ENCODE data around the gene PLCB4.
"Not testable (repeated sequence)": the region's sequence is repeated elsewhere in the genome, so short reads cannot be mapped to it uniquely, and the experiment has no call there.

PLCB4 gene

DNA sequence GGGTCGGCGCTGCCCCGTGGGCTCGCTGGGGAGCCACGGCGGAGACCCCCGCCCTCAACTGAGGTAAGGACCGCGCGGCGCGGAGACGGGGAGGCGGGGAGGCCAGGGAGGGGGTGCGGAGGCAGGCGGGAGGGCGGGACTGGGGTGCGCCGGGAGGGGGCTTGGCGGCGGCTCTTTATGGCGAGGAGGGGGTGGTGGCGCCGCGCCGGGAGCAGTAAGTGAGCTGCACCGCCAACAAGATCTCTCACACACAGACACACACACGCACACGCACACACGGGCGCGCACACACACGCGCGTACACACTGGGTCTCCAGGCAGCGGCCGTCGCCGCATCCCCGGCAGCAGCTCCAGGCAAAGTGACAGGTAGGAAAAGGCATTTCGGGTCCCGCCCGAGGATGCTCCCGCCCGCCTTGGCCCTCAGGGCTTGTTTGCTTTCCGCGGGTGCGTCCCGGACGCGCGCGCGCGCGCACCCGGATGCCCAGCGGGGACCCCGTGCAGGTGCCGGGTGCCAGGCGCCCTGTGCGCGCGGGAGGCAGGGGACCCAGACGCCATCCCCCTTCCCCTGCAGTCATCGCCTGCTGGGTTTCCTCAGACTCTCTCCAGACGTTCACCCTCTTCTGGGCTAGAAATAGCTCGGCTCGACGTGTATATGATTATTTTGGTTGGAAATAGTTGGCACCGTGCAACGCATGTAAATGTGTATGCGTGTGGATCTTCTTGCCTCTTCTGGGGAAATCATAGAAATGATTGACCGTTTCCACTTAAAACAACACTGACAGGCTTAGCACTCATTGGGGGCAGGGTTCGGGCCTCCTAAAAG is at the start of gene PLCB4:
TSS of gene PLCB4 (plus strand) at position 247 of the 823 bp plus-strand sequence. CDS start 238,728 bp downstream, outside the sequence.
- DNase-seq (ENCODE audit: low read depth in 1 of 2, low spot score in 1 of 2), result no peak

DNA sequence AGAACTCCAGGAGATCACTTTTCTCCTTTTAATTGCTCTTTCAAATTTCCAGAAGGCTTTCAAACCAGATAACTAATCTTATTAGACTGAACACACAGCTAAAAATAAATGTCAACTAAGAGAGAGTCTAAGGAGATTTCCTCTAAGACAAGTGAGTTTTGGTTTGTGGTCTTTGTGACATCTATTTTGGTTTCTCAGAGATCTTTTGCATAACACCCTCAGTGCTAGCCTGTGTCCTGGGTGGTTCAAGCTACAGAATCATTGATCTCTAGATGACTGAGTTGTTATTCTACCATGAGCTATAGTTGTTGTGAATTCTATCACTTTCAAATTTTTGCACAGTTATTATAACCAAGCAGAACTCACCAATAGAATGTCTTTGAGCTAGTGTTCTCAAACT is 49.1 kb upstream of the PLCB4 start:
- DNase-seq (ENCODE audit: low read depth in 1 of 2, low spot score in 1 of 2), result no peak

DNA sequence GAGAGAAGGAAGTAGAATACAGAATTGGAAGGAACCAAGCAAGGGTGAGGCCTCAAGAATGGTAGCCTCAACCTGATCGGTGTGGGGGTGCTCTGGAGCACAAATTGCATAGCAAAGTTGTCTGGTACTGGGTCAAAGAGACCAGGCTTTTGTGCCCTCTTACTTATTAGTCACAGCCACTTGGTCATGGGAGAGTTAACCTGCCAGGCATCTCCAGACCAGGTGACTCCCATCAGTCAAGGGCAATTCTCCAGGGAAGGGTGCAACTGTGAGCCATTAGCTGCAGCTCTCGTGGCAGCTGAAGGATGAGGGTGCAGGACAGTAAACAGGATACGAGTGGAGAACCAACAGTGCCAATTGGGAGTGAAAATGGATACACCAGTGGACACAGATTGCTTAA is 47.7 kb upstream of the PLCB4 start:
- DNase-seq (ENCODE audit: low read depth in 1 of 2, low spot score in 1 of 2), result no peak

DNA sequence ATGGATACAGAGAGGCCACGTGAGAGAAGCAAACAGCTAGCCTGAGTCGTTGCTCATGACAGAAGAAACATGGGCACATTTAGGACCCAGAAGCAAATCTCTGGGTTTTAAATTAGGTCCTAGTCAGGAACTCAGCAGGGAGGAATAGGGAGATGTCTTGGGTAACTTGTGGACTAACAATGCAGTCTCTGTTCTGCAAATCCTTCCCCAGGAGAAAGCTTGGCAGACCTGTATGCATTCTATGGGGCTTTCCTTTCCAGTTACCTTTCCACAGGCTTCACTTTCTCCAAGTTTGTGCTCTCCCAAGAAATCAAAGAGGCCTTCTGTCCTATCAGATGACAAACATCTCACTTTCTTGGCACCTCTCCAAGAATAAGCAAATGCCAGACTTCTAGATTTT is 47.2 kb upstream of the PLCB4 start:
- DNase-seq (ENCODE audit: low read depth in 1 of 2, low spot score in 1 of 2), result no peak

DNA sequence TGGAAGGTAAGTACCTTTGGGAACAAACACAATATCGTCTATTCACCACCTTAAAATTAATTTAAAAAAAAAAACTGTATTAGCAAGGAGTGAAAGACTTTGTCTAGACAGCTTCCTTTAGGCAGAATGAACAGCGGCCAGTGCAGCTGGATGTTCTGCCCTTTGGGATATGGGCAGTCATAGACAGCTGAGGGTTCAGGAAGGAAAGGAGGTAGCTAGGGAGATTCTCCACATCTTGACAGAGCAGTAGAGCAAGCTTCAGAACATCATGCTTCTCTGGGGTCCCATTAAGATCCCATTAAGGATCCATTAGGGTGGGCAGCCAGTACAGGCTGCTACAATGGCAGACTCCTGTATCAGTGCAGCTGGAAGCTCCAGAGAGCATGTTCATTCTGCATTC is 46.5 kb upstream of the PLCB4 start:
- DNase-seq (ENCODE audit: low read depth in 1 of 2, low spot score in 1 of 2), result no peak

DNA sequence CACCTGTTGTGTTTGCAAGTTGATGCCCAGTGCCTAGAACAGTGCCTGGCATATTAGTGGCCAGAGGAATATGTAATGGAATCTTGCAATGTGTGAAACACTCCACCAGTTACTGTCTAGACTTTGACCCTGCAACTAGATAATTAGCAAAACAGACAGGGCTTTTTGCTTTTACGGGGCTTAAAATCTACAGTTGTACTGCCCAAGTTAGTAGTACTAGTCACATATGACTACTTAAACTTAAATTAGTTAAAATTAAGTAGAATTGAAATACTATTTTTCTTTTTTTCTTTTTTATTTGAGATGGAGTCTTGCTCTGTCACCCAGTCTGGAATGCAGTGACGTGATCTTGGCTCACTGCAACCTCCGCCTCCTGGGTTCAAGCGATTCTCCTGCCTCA is 44.3 kb upstream of the PLCB4 start:
- DNase-seq (ENCODE audit: low read depth in 1 of 2, low spot score in 1 of 2), result no peak

DNA sequence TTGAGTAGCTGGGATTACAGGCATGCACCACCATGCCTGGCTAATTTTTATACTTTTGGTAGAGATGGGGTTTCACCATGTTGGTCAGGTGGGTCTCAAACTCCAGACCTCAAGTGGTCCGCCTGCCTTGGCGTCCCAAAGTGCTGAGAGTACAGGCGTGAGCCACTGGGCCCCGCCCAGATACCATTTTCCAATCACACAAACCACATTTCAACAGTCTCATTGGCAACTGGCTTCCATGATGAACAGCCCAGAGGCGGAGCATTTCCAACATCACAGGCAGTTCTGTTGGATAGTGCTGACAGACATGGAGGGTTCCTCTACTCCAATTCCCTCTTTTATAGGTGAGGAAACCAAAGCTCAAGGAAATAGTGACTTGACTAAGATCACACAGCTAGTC is 43.9 kb upstream of the PLCB4 start:
- no peak for DNase-seq (ENCODE audit: low read depth in 1 of 2, low spot score in 1 of 2)

DNA sequence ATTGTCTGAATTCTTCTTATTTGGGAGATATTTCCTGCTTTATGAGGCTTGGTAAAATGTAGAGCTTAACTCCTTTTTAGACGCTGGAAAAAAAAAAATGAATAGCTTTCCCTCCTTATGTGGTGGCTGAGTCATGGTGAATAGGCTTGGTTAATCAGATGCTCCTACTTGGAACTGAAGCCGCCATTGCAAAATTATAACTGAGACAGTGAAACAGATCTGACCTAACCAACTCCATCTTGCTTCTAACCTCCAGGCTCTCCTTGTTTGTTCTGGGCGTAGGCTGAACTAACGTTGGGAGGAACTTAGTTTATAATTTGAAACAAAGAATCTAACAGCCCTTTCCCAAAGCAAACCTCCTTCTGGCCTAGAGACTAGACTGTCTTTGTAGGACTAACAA is 43.2 kb upstream of the PLCB4 start:
- no peak for DNase-seq (ENCODE audit: low read depth in 1 of 2, low spot score in 1 of 2)

DNA sequence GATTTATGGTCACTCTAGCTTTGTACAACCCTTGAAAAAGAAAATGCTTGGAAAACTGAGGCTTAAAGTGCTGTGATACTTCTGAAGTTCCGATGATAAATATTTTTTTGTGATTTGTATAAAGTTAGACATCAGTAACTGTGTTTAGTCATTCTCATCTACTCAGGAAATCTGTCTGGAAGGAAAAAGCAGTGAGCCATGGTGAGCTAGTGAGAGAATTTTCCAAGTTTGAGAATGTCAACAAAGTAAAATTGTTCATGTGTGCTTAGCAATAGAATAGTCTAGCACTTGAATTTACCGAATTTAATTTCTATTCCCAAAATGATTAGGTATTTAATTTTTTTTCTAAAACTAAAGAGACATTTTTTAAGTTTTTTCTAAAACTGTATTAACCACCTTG is 41.3 kb upstream of the PLCB4 start:
- DNase-seq (ENCODE audit: low read depth in 1 of 2, low spot score in 1 of 2), result no peak

DNA sequence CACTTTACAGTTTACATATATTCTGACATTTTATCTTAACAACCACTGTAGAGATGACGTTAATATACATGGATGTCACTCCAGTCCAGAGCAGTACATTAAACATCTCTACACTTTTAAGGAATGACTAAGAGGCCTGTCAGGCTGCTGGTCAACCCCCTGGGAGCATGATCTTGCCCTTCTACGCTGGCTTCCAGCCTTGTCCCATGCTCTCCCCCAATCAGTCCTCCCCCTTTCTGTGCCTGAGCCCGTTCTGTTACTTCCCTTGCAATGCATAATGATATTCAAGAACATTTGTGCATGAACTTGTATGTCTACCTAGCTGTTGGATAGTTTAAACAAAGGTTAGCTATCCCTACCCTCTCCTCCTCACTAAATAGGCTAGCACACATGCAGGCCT is 40.5 kb upstream of the PLCB4 start:
- DNase-seq (ENCODE audit: low read depth in 1 of 2, low spot score in 1 of 2), result no peak

DNA sequence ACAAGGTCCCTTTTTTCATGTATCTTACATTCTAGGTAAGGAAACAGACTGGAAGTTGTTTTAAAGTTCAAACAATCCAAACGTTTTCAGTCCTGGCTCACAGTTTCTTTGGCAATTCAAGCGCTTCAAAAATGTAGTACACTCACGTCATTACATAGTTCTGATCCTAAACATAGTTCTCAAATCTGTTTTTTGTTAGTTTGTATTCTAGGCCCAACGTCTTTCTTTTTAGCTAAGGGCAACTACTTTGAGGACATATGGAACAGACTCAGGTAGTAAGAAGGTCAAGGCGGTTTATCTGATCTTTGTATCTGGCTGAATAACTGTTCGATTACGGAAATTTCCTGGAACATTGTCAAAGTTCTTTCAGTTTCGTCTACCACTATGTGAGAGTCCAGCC is 36.9 kb upstream of the PLCB4 start:
- DNase-seq (ENCODE audit: low read depth in 1 of 2, low spot score in 1 of 2), result no peak

DNA sequence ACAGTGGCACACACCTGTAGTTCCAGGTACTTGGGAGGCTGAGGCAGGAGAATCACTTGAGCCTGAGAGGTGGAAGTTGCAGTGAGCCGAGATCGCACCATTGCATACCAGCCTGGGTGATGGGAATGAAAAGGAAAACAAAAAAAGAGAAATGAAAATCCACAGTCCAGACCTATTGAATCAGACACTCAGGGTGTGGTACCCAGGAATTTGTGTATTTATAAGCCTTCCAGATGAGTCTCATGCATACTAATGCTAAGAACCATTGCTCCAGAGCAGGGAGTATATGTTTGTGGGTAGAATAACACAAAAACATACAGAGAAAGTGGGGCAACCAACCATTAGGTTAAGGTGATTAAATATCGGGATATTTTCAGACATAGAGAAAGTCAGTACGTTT is 36.1 kb upstream of the PLCB4 start:
- DNase-seq (ENCODE audit: low read depth in 1 of 2, low spot score in 1 of 2), result no peak

DNA sequence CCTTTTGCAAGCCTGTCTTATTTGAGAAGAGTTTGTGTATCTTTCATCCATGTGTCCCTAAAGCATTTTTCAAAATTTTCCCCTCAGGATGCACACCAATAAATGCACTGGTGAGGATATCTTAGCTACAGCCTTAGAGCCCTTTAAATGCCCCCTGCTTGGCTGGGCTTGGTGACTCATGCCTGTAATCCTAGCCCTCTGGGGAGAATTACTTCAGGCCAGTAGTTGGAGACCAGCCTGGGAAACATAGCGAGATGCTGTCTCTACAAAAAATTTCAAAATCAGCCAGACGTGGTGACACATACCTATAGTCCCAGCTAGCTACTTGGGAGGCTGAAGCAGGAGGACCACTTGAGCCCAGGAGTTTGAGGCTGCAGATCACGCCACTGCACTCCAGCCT is 33.8 kb upstream of the PLCB4 start:
- no peak for DNase-seq (ENCODE audit: low read depth in 1 of 2, low spot score in 1 of 2)

DNA sequence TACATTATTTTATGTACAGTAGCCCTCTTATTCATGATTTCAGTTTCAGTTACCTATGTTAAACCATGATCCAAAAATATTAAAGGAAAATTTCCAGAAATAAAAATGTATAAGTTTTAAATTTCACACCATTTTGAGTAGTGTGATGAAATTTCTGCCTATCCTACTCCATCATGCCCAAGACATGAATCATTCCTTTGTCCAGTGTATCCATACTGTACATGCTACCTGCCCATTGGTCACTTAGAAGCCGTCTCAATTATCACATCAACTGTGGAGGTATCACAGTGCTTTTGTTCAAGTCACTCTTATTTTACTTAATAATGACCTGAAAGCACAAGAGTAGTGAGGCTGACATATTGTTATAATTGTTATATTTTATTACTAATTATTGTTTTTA is 32.3 kb upstream of the PLCB4 start:
- DNase-seq (ENCODE audit: low read depth in 1 of 2, low spot score in 1 of 2), result no peak

DNA sequence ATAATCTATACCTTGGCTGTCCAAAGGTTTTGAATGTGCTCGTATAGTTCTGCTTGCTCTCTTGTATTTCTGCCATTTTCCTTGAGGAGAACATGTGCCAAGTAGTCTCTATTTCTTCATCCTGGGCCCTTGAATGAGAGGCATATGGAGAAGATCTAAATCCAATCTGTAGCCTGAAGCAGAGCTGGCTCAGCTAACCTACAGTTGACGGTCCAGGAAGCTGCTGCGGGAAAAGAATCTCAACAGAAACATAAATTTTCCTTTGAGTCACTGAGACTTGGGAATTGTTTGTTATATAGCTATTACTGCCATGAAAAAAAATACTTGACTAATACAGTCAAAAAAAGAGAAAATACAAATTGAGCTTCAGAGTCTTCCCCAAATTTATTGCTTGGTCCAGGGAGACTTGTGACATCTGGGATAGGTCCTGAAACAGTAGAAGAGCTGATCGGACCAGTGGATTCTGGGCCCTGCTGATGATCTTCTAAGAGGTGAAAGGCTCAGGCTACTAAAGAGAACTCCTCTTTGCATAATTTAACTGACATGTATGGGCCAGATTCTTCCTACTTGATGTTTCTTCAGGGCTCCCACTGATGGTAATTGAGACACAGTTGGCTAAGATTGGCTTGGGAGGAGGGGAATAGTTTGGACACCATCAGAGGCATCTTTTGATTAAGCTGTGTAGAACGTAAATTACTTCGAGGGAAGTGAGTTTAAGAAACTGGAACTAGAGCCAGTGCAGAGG is 29.9 kb upstream of the PLCB4 start:
- DNase-seq (ENCODE audit: low read depth in 1 of 2, low spot score in 1 of 2), result no peak

DNA sequence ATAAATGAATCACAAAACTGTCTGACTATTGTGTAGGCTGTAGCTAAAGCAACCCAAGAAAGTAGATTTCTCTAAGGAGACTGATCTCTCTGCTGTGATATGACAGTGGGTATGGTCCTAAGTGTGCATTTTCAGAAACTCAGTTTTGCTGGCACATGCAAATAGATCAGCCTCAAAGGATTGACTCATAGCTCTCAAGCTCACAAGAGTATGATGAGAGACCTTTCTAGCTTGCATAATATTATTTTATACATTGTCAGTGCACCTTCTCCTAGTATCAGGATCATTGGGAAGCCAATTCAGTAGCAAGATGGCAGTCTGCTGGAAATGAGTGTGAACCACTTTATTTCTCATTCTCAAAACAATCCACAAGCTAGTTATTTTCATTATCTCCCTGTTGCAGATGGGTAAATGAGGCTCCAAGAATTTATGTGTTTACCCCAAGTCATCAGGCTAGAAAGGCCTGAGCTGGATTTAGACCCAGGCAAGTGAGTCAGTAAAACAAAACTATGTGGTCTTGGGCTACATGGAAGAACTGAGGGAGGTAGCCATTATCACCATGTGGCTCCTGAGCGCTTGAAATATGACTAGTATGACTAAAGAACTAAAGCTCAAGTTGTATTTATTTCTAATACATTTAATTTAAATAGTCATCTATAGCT is 27.9 kb upstream of the PLCB4 start:
- no peak for DNase-seq (ENCODE audit: low read depth in 1 of 2, low spot score in 1 of 2)

DNA sequence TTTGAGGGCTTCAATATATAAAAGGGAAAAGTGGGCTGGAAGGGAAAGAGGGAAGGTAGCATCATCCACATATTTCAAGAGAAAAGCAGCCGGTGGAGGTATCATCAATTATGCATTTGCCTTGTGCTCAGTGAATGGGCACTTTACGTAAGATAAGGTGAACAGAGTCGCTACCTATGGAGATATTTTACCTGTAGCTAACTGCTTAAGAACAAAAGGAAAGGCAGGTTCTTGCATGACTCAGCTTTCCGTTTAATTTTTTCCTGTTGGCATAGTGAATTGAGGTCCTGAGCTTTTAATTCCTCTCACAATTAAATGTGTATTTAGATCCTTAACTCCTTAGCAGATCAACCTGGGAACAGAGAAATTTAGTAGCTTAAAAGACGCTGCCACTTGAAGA is 25.5 kb upstream of the PLCB4 start:
- no peak for DNase-seq (ENCODE audit: low read depth in 1 of 2, low spot score in 1 of 2)

DNA sequence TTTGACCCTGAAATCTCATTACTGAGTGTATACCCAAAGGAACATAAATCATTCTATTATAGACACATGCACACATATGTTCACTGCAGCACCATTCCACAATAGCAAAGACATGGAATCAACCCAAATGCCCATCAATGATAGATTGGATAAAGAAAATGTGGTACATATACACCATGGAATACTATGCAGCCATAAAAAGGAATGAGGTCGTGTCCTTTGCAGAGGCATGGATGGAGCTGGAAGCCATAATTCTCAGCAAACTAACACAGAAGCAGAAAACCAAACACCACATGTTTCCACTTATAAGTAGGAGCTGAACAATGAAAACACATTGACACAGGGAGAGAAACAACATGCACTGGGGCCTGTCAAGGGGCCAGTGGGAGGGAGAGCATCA is 21.0 kb upstream of the PLCB4 start:
- not testable (repeated sequence) for DNase-seq (ENCODE audit: low read depth in 1 of 2, low spot score in 1 of 2)

DNA sequence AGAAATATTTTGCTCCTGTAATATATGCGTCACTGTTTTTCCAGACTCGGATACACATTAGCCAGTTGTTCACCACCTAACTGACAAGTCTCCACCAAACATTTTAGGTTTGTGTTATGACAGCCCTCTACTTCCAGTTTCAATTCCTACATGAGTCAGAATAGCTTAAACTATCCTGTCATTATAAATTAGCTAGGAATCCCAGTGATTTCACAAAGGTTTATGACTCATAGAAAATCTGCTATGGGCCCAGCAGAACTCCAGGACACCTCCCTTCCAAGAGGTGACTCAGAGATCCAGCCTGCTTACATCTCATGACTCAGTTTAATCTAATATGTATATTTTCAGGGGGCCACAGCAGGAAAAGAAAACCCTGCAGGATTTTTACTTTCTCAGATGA is 17.4 kb upstream of the PLCB4 start:
- DNase-seq (ENCODE audit: low read depth in 1 of 2, low spot score in 1 of 2), result no peak

DNA sequence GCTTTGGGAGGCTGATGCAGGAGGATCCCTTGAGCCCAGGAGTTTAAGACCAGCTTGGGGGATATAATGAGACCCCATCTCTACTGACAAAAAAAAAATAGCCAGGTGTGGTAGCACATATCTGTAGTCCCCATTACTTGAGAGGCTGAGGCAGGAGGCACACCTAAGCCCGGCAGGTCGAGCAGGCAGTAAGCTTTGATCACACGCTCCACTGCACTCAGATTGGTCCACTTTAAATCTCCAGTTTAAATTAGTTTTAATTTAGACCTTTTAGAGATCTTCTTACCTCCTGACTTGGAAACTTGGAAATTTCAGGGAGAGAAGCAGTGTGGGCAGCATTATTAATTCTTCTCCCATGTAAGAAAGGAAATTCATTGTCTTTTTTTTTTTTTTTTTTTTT is 16.8 kb upstream of the PLCB4 start:
- no peak for DNase-seq (ENCODE audit: low read depth in 1 of 2, low spot score in 1 of 2)

DNA sequence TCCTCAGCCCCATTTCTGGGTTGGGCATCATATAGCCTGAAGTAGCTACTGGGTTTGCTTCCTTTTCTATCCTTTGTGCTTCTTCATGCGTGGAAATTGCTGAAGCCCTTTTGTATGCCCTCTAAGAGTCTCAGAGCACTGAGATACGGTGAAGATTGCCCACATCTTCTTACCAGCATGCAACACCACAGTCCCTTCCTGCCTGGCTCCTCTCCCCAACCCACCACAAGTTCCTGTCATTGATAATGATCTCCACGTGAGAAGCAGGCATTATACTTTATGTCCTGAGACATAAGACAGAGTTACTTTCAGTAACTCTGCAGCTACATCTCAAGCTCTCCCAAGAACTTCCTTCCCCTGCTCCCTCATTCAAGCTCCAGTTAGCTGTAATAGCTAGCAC is 15.8 kb upstream of the PLCB4 start:
- DNase-seq (ENCODE audit: low read depth in 1 of 2, low spot score in 1 of 2), result no peak

DNA sequence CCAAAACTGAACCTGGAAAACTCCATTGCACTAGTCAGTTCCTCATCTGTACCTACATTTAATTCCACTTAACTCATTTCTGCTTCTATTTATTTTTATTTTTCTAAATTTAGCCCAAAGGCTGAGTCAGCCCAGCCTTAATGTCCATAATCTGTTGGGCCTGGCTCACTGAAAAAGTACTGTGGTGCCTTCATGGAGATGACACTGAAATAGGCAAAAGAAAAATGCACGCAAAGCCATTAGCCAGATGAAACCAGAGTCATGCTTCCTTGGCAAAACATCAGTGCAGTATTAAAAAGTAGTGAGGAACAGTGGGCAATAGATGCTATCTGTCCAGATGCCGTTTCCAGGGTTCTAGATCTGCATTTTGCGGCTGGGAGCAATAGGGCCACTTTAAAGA is 14.7 kb upstream of the PLCB4 start:
- DNase-seq (ENCODE audit: low read depth in 1 of 2, low spot score in 1 of 2), result no peak

All from activated CD4-positive, alpha-beta T cell treated with anti-CD3 and anti-CD28 coated beads, Interleukin-2, amount 50 U/mL, for 24 hours (primary cell).